Measurements from ENCODE around the gene CPTP.

CPTP gene

DNA sequence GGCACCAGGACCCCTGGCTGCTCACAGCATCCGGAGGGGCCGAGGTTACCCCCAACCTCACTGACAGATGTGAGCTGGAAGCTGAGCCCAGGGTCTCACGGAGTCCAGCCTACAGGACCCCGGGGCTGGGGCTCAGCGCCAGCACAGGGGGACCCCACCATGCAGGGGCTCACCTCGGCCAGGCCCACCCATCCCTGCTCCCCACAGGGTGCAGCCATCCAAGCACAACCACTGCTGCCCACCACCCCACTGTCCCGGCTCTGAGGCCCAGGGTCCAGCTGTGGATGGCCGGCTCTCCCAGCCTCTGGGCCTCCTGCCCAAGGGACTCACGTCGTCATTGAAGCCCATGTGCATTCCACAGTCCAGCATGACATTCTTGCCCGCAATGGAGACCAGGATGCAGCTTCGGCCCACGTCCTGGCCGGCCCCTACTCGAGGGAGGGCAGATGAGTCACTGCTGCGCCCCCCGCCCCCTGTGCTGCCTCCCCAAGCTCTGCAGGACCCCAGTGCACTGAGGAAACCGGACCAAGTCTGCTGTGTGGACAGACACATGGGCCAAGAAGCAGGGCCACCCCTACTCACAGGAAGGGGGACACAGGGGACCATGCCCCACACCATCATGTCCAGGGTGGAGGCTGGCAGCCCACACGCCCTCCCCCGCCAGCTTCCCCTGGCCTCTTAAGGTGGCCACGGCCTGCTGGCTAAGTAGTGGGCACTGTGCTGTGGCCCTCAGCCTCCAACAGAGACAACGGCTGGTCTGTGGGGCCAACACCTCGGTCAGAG, 3.7 kb upstream of the CPTP start:
- DNase-seq: no peak

DNA sequence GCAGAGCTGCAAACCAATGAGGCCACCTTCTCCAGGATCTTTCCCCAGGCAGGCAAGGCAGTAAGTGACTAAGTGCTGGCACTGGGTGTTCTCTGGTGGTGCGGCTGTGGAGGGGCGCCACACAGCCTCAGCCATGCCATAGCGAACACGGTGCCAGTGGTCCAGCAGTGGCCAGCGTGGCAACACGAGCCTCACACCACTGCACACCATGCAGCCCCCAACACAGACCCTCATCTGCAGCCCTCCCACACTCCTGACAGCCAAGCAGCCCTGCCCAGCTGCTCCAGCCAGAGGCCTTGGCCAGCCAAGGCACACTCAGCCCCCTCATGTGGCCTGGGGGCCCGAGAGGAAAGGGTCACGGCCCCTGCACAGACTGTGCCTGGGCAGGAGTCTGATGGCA, 3.1 kb upstream of the CPTP start:
- no peak for DNase-seq

DNA sequence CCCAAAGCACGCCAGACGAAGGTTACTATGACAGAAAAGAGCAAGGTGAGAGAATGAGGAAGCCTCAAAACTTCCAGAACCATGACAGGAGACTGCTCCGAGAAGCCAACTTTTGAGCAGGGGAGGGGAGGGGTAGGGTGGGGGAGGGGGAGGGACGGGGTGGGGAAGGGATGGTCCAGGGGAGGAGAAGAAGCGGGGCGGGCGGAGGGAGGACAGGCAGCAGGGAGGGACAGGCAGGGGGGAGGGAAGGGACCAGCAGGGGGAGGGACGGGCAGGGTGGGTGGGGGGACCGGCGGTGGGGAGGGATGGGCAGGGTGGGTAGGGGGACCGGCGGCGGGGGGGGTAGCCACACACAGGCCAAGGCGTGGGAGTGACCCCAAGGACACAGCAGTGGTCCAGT, 2.2 kb upstream of the CPTP start:
- no peak for DNase-seq

DNA sequence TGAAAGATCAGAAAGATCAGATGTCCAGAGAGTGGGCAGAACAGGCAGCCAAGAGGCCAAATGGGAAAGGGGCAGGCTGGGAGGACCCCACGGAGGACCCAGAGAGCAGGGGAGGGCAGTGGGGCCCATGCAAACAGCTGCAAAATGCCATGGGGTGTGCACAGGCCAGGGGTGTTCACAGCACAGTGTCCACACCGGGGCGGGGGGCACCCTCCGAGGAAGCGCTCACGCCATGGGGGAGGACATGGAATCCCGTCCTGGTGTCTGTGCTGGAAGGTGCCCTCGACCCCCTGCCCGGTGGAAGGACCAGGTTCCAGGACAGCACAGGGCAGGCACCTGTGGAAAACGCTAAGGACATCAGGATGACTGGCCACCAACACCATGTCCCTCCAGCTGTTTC, 1.6 kb upstream of the CPTP start:
- DNase-seq: no peak

DNA sequence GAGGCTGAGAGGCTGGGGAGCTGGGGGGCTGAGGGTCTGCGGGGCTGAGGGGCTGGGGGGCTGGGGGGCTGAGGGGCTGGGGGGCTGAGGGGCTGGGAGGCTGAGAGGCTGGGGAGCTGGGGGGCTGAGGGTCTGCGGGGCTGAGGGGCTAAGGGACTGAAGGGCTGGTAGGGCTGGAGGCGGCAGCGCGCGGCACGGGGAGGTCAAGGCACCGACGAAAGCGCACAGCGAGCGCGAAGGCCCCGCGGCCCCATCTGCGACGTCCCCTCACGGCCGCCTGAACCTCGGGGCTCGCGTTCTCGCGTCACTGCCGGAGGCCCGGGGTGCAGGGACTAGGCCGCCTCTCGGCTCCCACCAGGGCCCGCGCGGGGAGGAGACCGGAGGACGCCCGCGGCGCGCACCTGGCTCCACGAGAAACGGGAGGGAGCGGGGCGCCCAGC, 498 bp upstream of the CPTP start:
- DNase-seq: no peak

DNA sequence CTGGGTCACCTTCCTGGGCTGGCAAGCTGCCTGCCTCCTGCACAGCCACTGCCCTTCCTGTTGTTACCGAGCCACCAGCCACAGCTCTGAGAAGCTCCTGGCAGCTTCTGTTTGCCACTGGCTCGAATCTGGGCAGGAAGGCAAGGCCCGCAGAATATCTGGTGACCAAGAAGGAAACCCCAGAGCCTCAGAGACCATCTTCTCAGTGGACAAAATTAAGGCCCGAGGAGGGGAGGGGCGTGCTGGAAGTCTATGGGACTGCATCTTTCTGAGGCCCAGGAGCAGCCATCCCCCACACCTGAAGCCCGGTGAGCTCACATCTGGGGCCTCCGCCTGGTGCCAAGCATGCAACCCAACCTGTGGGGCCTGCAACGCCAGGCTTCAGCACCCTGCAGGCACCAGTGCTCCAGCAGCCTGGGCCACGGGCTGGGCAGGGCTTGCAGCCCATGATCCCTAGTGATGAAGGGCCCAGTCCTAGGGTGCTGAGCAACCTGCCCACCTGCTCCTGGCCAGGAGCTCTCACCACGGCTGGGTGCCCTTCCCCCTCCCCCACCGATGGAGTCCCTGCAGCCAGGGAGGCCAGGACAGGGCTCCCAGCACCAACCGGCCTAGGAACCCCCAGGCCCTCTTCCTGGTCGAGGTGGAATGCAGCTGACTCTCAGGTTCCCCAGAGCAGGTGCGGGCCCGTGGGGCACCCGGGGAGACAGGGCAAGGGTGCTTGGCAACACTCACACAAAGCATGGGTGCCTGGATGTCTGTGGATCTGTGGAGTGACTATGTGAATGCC, 879 bp downstream of the CPTP start:
- DNase-seq: no peak

DNA sequence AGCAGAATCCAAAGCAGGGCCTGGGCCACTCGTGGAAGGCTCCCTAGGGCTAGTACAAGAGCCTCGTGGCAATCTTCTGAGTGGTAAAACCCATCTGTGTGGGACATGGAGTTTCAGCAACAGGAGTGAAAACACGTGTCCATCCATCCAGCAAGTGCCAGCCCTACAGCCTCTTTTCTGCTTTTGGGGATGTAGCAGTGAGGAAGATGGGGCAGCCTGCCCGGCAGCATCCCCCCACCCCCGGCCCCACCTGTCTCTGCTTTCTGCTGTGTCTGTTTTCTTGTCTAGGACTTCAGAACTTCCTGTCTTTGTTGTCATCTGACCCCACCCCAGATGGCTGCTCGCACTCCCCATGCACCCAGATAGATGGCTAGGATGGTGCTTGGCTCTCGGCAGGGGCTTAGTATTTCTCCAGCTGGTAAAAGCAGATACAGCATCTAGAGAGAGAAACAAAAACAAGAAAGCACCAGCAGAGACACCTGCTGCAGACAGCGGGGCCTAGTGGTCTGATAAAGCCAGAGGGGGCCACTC, 1.5 kb downstream of the CPTP start:
- DNase-seq: no peak

DNA sequence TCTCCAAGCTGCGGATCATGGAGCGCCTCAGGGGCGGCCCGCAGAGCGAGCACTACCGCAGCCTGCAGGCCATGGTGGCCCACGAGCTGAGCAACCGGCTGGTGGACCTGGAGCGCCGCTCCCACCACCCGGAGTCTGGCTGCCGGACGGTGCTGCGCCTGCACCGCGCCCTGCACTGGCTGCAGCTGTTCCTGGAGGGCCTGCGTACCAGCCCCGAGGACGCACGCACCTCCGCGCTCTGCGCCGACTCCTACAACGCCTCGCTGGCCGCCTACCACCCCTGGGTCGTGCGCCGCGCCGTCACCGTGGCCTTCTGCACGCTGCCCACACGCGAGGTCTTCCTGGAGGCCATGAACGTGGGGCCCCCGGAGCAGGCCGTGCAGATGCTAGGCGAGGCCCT, 2.7 kb downstream of the CPTP start:
- DNase-seq: no peak

DNA sequence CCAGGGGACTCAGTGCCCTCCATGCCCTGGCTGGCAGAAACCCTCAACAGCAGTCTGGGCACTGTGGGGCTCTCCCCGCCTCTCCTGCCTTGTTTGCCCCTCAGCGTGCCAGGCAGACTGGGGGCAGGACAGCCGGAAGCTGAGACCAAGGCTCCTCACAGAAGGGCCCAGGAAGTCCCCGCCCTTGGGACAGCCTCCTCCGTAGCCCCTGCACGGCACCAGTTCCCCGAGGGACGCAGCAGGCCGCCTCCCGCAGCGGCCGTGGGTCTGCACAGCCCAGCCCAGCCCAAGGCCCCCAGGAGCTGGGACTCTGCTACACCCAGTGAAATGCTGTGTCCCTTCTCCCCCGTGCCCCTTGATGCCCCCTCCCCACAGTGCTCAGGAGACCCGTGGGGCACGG, 3.7 kb downstream of the CPTP start:
- DNase-seq: no peak

DNA sequence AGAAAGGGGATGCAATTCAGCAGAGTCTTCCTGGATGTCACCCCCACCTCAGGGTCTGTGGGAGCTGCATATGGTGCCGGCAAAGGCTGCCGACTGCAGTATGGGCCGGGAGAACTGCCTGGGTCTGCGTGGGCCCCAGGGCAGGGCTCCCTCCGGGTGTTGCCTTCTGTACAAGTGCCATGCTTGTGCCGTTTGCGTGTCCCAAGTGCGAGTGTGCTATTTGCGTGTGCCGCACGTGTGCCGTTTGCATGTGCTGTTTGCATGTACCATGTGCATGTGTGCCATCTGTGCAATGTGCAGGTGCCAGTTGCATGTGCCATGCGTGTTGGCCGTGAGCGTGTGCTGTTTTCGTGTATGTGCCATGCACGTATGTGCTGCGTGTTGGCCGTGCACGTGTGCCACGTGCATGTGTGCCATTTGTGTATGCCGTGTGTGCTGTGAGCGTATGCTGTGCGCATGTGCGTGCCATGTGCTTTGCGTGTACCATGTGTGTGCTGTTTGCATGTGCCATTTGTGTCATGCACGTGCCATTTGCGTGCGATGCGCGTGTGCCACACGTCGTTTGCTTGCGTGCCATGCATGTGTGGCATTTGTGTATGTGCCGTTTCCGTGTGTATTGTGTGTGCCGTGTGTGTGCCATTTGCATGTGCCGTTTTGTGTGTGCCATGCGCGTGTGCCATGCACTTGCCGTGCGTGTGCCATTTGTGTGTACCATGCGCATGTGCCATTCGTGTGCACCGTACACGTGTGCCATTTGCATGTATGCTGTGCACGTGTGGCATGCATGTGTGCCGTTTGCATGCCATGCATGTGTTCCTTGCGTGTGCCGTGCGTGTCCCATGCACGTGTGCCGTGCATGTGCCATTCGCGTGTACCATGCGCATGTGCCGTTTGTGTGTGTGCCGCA, 5.0 kb downstream of the CPTP start:
- no peak for DNase-seq

DNA sequence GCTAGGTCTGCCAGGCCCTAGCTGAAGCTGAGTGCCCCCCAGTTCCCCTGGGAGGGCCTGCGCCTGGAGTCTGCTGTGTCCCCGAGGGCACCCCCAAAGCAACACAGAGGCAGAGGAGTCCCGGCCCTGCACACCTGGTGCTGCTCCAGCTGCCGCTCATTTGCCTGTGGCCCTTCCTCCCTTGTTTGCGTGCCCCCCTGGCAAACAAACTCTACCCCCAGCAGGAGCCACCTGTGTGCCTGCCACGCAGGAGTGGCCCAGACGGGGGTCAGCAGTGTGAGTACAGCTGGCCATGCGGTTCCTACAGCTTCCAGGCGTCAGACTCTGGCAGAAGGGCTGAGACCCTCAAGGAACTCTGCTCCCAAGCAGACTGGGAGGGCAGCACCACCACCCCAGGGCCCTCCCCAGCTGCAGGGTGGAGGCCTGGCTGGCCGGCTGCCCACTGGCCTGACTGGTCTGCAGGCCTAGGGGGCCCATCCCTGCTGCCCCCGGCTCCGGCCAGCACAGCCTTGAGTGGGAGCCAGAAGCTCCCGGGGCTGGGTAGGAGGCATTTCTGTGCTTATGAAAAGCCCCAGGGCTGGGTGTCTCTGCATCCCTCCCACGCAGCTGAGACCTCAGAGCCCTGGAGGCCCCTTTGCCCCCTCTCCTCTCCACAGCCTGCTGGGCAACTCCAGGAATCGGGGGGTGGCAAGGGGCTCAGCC, 5.9 kb downstream of the CPTP start:
- DNase-seq: no peak

DNA sequence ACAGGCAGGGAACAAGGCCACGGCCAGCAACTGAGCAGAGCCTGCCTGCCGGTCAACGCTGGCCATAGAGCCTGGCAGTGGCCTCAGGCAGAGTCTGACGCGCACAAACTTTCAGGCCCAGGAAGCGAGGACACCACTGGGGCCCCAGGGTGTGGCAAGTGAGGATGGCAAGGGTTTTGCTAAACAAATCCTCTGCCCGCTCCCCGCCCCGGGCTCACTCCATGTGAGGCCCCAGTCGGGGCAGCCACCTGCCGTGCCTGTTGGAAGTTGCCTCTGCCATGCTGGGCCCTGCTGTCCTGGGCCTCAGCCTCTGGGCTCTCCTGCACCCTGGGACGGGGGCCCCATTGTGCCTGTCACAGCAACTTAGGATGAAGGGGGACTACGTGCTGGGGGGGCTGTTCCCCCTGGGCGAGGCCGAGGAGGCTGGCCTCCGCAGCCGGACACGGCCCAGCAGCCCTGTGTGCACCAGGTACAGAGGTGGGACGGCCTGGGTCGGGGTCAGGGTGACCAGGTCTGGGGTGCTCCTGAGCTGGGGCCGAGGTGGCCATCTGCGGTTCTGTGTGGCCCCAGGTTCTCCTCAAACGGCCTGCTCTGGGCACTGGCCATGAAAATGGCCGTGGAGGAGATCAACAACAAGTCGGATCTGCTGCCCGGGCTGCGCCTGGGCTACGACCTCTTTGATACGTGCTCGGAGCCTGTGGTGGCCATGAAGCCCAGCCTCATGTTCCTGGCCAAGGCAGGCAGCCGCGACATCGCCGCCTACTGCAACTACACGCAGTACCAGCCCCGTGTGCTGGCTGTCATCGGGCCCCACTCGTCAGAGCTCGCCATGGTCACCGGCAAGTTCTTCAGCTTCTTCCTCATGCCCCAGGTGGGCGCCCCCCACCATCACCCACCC, 6.7 kb downstream of the CPTP start, which contains the start of gene TAS1R3:
Gene TAS1R3 (plus strand): TSS at position 213 of the 898 bp plus-strand sequence. CDS start 66 bp downstream, at position 279.
- DNase-seq: no peak

DNA sequence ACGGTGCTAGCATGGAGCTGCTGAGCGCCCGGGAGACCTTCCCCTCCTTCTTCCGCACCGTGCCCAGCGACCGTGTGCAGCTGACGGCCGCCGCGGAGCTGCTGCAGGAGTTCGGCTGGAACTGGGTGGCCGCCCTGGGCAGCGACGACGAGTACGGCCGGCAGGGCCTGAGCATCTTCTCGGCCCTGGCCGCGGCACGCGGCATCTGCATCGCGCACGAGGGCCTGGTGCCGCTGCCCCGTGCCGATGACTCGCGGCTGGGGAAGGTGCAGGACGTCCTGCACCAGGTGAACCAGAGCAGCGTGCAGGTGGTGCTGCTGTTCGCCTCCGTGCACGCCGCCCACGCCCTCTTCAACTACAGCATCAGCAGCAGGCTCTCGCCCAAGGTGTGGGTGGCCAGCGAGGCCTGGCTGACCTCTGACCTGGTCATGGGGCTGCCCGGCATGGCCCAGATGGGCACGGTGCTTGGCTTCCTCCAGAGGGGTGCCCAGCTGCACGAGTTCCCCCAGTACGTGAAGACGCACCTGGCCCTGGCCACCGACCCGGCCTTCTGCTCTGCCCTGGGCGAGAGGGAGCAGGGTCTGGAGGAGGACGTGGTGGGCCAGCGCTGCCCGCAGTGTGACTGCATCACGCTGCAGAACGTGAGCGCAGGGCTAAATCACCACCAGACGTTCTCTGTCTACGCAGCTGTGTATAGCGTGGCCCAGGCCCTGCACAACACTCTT, 7.6 kb downstream of the CPTP start:
- no peak for DNase-seq

DNA sequence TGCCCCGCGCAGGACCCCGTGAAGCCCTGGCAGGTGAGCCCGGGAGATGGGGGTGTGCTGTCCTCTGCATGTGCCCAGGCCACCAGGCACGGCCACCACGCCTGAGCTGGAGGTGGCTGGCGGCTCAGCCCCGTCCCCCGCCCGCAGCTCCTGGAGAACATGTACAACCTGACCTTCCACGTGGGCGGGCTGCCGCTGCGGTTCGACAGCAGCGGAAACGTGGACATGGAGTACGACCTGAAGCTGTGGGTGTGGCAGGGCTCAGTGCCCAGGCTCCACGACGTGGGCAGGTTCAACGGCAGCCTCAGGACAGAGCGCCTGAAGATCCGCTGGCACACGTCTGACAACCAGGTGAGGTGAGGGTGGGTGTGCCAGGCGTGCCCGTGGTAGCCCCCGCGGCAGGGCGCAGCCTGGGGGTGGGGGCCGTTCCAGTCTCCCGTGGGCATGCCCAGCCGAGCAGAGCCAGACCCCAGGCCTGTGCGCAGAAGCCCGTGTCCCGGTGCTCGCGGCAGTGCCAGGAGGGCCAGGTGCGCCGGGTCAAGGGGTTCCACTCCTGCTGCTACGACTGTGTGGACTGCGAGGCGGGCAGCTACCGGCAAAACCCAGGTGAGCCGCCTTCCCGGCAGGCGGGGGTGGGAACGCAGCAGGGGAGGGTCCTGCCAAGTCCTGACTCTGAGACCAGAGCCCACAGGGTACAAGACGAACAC, 8.3 kb downstream of the CPTP start:
- no peak for DNase-seq

DNA sequence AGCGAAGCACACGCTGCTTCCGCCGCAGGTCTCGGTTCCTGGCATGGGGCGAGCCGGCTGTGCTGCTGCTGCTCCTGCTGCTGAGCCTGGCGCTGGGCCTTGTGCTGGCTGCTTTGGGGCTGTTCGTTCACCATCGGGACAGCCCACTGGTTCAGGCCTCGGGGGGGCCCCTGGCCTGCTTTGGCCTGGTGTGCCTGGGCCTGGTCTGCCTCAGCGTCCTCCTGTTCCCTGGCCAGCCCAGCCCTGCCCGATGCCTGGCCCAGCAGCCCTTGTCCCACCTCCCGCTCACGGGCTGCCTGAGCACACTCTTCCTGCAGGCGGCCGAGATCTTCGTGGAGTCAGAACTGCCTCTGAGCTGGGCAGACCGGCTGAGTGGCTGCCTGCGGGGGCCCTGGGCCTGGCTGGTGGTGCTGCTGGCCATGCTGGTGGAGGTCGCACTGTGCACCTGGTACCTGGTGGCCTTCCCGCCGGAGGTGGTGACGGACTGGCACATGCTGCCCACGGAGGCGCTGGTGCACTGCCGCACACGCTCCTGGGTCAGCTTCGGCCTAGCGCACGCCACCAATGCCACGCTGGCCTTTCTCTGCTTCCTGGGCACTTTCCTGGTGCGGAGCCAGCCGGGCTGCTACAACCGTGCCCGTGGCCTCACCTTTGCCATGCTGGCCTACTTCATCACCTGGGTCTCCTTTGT, 9.1 kb downstream of the CPTP start:
- no peak for DNase-seq

DNA sequence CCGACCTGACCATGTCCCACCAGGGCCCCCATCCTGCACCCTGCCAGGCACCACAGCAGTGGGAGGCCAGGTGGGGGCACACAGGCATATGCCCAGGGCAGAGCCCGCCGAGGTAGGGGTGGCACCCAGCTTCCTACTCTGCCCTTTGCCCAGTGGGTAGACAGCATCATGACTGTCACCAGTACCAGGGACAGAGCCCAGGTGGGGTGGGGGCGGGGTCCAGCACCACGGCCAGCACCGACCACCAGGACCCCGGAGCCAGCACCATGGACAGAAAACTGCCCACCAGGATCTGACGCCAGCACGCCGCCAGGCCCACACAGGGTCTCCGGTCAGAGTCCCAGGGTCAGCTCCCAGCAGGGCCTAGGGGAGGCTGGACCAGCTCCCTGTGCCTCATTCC, 10.2 kb downstream of the CPTP start:
- DNase-seq: no peak

DNA sequence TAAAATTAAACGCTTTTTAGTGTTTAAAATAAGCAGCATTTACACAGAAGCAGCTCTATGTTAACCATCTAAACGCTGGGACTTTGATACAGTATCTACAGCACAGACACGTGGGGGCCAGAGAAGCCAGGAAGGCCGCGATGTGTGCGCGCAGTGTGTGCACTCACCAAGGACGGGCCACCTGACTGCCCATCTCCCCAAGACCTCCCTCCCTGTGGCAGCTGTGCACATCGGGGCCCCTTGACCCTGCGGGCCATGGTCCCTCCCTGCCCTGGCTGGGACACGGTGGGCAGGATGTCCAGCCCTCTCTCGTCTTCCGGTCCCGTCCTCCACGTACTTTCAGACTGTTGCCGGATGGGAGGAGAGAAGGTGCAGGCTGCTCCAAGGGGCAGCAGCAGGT, 10.7 kb downstream of the CPTP start:
- no peak for DNase-seq

DNA sequence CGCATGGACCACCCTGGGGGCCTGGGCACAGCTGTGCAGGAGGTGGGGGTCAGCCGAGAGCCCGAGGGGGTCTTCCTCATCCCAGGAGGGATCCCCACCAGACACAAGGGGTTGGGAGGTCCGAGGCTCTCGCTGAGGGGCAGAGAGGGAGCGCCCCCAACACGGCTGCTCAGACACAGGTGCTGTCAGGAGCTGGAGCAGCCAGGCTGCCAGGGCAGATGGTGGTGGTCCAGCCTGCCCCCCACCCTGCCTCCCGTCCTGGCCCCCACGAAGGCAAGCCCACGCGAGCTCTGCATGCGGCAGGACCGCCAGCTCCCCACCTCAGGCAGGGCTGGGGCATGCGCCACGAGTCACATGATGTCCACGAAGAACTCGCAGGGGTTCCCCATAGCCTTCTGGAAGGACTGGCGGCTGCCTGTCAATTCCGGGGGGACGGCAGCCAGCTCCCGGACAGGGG, 11.2 kb downstream of the CPTP start:
- no peak for DNase-seq

DNA sequence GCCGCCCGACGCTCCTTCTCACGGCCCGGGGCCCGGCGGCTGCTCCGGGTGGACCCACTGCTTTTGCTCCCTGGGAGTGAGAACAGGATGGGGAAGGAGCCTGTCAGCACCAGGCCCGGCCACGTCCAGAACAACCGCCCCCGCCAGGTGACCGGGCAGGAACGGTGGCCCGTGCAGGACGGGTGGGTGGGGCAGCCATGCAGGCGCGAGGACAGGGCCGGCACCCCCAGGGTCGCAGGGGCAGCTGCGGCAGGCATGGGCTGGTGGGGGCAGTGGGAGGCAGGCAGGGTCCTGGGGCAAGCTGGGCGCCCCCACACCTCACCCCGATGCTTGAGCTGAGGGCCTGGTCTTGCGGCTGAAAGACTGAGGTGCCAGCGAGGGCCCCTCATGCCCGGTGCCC, 11.8 kb downstream of the CPTP start:
- no peak for DNase-seq
